ENCODE results near the gene IGF2BP3.

DNA sequence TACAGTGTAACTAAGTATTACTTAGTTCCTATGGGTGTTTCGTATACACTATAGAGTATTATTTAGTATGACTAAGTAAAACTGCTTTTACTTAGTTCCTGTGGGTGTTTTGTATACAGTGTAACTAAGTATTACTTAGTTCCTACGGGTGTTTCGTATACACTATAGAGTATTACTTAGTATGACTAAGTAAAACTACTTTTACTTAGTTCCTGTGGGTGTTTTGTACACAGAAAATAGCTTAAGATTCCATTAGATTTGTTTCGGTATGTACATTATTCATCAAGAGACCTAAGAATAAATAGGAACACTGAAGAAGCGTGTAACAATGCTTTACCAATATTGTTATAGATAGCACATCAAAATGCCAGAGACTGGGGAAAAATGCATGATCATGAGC, 25.0 kb downstream of the IGF2BP3 start:
- TF ChIP-seq, protein P1, sequence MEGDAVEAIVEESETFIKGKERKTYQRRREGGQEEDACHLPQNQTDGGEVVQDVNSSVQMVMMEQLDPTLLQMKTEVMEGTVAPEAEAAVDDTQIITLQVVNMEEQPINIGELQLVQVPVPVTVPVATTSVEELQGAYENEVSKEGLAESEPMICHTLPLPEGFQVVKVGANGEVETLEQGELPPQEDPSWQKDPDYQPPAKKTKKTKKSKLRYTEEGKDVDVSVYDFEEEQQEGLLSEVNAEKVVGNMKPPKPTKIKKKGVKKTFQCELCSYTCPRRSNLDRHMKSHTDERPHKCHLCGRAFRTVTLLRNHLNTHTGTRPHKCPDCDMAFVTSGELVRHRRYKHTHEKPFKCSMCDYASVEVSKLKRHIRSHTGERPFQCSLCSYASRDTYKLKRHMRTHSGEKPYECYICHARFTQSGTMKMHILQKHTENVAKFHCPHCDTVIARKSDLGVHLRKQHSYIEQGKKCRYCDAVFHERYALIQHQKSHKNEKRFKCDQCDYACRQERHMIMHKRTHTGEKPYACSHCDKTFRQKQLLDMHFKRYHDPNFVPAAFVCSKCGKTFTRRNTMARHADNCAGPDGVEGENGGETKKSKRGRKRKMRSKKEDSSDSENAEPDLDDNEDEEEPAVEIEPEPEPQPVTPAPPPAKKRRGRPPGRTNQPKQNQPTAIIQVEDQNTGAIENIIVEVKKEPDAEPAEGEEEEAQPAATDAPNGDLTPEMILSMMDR (IDR thresholded peaks at IDR 0.05): no peak
- TF ChIP-seq ZFX (IDR thresholded peaks at IDR 0.05; ENCODE audit: borderline replicate concordance): no peak

Measured in 22Rv1 (cell line).